HUES64 (cell line): ENCODE results near the gene RHEX.

Source experiments
- H3K27ac ChIP-seq: 2 replicates; pipeline ENCODE4 v1.7.0; 2013; ENCODE audit warnings: low read depth, low read length, inconsistent platforms
- H3K27me3 ChIP-seq: 2 replicates; pipeline ENCODE4 v1.6.1; 2013; ENCODE audit warnings: mild to moderate bottlenecking, low read length; ENCODE audit not compliant: insufficient read depth
- H3K36me3 ChIP-seq: 2 replicates; pipeline ENCODE4 v1.6.1; 2013; ENCODE audit warnings: mild to moderate bottlenecking, low read length; ENCODE audit not compliant: insufficient read depth
- H3K4me1 ChIP-seq: 2 replicates; pipeline ENCODE4 v1.6.1; 2013; ENCODE audit warnings: mild to moderate bottlenecking, low read length, moderate library complexity; ENCODE audit not compliant: insufficient read depth
- H3K4me3 ChIP-seq: 2 replicates; pipeline ENCODE4 v1.5.1; 2013; ENCODE audit warnings: mild to moderate bottlenecking, low read length, moderate library complexity
- H3K9ac ChIP-seq: 2 replicates; pipeline ENCODE4 v1.6.1; 2013; ENCODE audit warnings: mild to moderate bottlenecking, low read depth, low read length
- H3K9me3 ChIP-seq: 2 replicates; pipeline ENCODE4 v1.6.1; 2013; ENCODE audit warnings: low read depth, low read length; ENCODE audit not compliant: insufficient read depth
- WGBS: fragments of 150-250, 120-280 bp; methylation state at CpG from one replicate; pipeline ENCODE4 v1.1.7; 2013; ENCODE audit warnings: missing lambda C conversion rate; 5-methylcytosine and 5-hydroxymethylcytosine counted together

The RHEX gene

DNA sequence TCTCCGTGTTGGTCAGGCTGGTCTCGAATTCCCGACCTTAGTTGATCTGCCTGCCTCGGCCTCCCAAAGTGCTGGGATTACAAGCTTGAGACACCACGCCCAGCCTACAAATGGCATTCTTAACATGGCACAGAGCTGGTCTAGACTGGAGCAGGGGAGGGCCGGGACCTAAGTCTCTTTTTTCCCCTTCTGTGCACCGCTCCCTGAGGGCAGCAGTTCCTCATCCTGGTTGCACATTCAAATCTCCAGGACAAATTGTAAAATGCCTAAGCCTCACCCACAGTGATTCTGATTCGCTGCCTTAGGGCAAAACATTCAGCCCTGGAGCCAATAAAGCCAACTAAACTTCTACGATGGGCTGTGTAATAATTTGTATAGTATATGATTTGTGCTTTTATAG is 74.4 kb downstream of the RHEX start:
- H3K4me3 ChIP-seq: no peak overlapping the region
- no peaks in the 10 kb centered on the region for H3K36me3 ChIP-seq
- peaks cover 2% of the 10 kb centered on the region; the same call in 1 of the 2 replicates for H3K9me3 ChIP-seq
- WGBS: 96% methylated on average over 9 of the region's 9 CpGs
- no peaks in the 10 kb centered on the region for H3K4me1 ChIP-seq
- no peak overlapping the region for H3K27ac ChIP-seq
- no peaks in the 10 kb centered on the region; the same call in 1 of the 2 replicates for H3K27me3 ChIP-seq
- no peak overlapping the region for H3K9ac ChIP-seq

- no peaks in the 10 kb centered on the region; the same call in 1 of the 2 replicates for H3K27me3 ChIP-seq
- H3K27ac ChIP-seq: no peak overlapping the region
- H3K36me3 ChIP-seq: no peaks in the 10 kb centered on the region
- no peak overlapping the region for H3K9ac ChIP-seq
- H3K4me3 ChIP-seq: no peak overlapping the region
- H3K9me3 ChIP-seq: no peaks in the 10 kb centered on the region
- WGBS: 84% methylated on average over 4 of the region's 4 CpGs
- no peaks in the 10 kb centered on the region for H3K4me1 ChIP-seq
These were observed 75.2 kb downstream of the RHEX start for GRCh38 chr1:206128196-206128595.

DNA sequence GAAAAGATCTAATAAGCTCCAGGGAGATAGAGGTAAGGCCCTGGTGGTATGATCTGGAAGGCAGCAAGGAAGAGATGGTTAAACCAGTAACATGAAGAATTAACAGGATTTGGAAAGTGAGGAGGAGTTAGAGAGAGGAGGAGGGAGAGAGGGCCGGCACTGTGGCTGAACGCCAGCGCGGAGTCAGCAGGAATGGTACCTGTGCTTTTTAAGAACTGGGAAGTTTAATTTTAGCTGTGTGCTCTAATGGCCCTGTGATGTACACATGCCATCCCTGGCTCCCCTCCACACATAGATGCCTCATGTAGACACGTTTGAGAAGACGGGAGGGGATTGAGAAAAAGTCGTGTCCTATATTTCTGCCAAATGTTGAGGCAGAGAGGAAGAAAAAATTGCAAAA is 78.1 kb downstream of the RHEX start:
- 83% methylated on average over 7 of the region's 7 CpGs for WGBS

DNA sequence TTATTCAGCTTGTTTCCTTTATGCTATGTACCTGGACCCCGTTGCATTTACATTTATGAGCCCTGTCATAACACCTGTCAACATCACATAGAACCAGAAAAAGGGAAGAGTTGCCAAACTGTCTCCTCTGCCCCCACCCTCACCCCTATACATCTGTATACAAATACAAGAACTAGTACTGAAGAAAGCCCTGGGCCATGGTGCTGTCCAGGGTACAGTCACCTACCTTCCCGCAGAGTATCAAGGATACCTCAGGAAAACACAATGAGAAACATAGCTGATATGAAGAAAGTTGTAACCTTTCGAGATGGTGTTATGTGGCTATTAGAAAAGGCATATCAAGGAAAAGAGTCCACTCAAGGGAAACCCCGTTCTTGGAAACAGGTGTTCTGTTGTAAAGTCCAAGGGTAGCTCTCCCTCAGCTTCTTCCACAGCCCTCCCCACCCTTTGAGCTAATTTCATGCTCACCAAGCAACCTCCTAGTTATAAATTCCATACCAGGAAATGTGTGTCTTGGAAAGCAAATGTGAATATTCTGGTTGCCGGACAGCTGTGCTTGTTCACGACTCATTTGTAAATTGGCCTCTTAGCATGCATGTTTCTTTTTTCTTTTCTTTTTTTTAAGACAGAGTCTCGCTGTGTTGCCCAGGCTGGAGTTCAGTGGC is 80.9 kb downstream of the RHEX start:
- H3K9me3 ChIP-seq: no peaks in the 10 kb centered on the region
- H3K36me3 ChIP-seq: no peaks in the 10 kb centered on the region
- H3K4me1 ChIP-seq: no peaks in the 10 kb centered on the region
- no peak overlapping the region for H3K27ac ChIP-seq
- H3K4me3 ChIP-seq: no peak overlapping the region
- 95% methylated on average over 7 of the region's 7 CpGs for WGBS
- H3K9ac ChIP-seq: no peak overlapping the region
- no peaks in the 10 kb centered on the region for H3K27me3 ChIP-seq

More for the DNA sequence above, 78.1 kb downstream of the RHEX start:
- no peak overlapping the region for H3K4me3 ChIP-seq
- no peak overlapping the region for H3K27ac ChIP-seq
- no peaks in the 10 kb centered on the region; the same call in 1 of the 2 replicates for H3K27me3 ChIP-seq
- no peaks in the 10 kb centered on the region for H3K4me1 ChIP-seq
- no peak overlapping the region for H3K9ac ChIP-seq
- no peaks in the 10 kb centered on the region for H3K36me3 ChIP-seq
- no peaks in the 10 kb centered on the region for H3K9me3 ChIP-seq

DNA sequence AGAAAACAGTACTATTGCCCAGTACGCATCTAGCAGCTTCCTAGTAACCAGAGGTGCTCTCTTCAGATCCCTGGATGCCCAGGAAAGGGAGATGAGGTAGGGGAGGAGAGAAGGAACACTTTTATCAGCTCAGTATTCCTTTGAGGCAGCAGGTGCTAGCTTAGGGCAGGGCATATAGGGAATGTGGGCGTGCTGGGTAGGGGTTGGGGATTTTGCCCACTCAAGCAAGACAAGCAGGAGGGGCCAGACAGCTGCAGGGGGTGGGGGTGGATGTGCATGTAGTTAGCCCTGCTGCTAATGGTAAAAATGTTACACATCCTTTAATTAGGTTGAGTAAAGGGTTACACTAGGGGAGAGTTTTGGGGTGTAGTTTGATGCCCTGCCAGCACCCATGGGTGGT is 82.3 kb downstream of the RHEX start:
- H3K27ac ChIP-seq: no peak overlapping the region
- no peak overlapping the region for H3K4me3 ChIP-seq
- no peak overlapping the region for H3K9ac ChIP-seq
- no peaks in the 10 kb centered on the region for H3K27me3 ChIP-seq
- H3K4me1 ChIP-seq: no peaks in the 10 kb centered on the region
- H3K9me3 ChIP-seq: no peaks in the 10 kb centered on the region
- no peaks in the 10 kb centered on the region for H3K36me3 ChIP-seq
- 94% methylated on average over 2 of the region's 2 CpGs for WGBS

- H3K4me1 ChIP-seq: no peaks in the 10 kb centered on the region
- H3K27me3 ChIP-seq: no peaks in the 10 kb centered on the region
- no peaks in the 10 kb centered on the region for H3K36me3 ChIP-seq
- no peaks in the 10 kb centered on the region for H3K9me3 ChIP-seq
- H3K9ac ChIP-seq: no peak overlapping the region
- no peak overlapping the region for H3K4me3 ChIP-seq
- H3K27ac ChIP-seq: no peak overlapping the region
- WGBS: 83% methylated on average over 1 of the region's 2 CpGs
These were observed 83.3 kb downstream of the RHEX start for GRCh38 chr1:206136241-206136640.

DNA sequence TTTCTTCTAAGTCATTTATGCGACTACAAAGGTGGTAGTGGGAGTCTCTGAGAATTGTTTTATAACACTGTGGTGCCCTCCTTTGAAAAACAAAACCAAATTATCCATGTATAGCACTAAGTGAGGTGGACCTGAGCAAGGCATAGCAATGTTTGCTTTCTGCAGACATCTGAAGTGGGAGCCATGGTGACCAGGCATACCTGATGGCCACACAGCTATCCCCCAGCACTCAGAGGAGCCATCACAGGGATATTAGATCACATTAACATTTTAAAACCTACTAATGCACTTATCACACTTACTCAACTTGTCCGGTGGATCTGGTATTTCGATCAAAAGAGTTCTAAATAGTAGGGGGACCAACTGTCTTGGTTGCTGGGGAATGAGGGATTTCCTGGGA is 89.0 kb downstream of the RHEX start:
- whole genome bisulfite sequencing: 100% methylated on average over 2 of the region's 3 CpGs

DNA sequence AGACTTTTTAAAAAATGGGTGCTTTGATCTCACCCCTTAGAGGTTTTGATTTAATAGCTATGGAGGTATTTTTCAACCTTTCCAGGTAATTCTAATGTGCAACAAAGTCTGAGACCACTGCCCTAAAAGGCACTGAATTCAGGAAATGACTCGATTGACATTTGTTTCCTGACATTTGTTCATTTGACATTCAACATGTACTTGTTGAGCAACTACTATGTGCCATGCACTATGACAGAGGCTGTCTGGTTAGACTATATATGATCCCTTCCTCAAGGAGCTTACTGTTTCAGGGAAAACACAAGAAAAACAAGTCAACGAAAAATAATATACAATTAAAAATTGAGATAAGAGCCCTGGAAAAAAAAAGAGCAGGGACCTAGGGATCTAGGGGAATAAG is 89.8 kb downstream of the RHEX start:
- no peaks in the 10 kb centered on the region for H3K36me3 ChIP-seq
- no peak overlapping the region for H3K4me3 ChIP-seq
- 94% methylated on average over 1 of the region's 2 CpGs for WGBS
- no peaks in the 10 kb centered on the region for H3K27me3 ChIP-seq
- no peak overlapping the region for H3K9ac ChIP-seq
- H3K27ac ChIP-seq: no peak overlapping the region
- 0 out of 2 replicates have a peak, but pooled peaks cover 3% of the 10 kb centered on the region for H3K4me1 ChIP-seq
- H3K9me3 ChIP-seq: no peaks in the 10 kb centered on the region

More for the DNA sequence above, 89.0 kb downstream of the RHEX start:
- Histone ChIP-seq H3K36me3 (no peaks in the 10 kb centered on the region), H3K9ac (no peak overlapping the region), H3K27me3 (no peaks in the 10 kb centered on the region), H3K4me3 (no peak overlapping the region), H3K9me3 (no peaks in the 10 kb centered on the region), H3K4me1 (0 out of 2 replicates have a peak, but pooled peaks cover 3% of the 10 kb centered on the region), H3K27ac (no peak overlapping the region)

DNA sequence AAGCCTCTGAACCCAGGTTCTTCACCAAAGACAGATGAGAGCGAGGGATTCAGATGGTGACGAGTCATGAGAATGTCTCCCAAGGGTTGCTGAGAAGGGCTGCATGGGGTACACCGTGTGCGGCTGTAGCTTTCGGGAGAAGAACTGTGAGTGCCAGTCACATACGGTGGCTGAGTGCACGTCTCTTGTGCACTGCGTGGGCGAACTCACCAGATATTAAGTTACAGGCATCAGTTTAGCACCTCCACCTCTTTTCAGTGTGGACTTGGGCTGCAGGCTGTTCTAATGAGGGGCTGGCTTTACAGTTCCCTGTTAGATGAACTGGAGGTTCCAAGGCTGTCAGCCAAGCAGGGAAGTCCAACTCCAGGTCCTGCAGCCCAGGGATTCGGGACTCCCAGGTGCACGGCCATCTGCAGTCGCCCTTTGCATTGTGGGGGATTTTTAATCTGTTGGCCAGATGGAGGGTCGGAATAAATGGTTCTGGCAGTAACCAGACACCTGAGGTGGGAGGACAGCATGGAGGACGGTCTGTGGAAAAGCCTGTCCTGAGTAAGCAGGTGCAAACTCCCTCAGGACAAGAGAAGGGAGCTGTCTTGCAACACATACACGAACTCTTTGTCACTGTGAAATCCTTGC is 90.7 kb downstream of the RHEX start:
- Histone ChIP-seq H3K9me3 (no peaks in the 10 kb centered on the region), H3K9ac (no peak overlapping the region), H3K4me3 (no peak overlapping the region), H3K27me3 (no peaks in the 10 kb centered on the region), H3K4me1 (0 out of 2 replicates have a peak, but pooled peaks cover 3% of the 10 kb centered on the region), H3K27ac (no peak overlapping the region), H3K36me3 (no peaks in the 10 kb centered on the region)
- WGBS: 94% methylated on average over 15 of the region's 15 CpGs

GRCh38 chr1:206144605-206145004 is 91.6 kb downstream of the RHEX start:
- Histone ChIP-seq H3K27me3 (no peaks in the 10 kb centered on the region), H3K9ac (no peak overlapping the region), H3K9me3 (no peaks in the 10 kb centered on the region), H3K36me3 (no peaks in the 10 kb centered on the region), H3K4me3 (no peak overlapping the region), H3K27ac (no peak overlapping the region), H3K4me1 (0 out of 2 replicates have a peak, but pooled peaks cover 3% of the 10 kb centered on the region)
- WGBS: 92% methylated on average over 2 of the region's 2 CpGs

- H3K36me3 ChIP-seq: no peaks in the 10 kb centered on the region
- 0 out of 2 replicates have a peak, but pooled peaks cover 3% of the 10 kb centered on the region for H3K4me1 ChIP-seq
- 70% methylated on average over 3 of the region's 3 CpGs for WGBS
- H3K4me3 ChIP-seq: no peak overlapping the region
- no peak overlapping the region for H3K27ac ChIP-seq
- H3K9me3 ChIP-seq: no peaks in the 10 kb centered on the region
- H3K27me3 ChIP-seq: no peaks in the 10 kb centered on the region
- no peak overlapping the region for H3K9ac ChIP-seq
These were observed 92.9 kb downstream of the RHEX start for GRCh38 chr1:206145771-206146290.
